ENCODE data around the gene NDEL1.

NDEL1 gene

DNA sequence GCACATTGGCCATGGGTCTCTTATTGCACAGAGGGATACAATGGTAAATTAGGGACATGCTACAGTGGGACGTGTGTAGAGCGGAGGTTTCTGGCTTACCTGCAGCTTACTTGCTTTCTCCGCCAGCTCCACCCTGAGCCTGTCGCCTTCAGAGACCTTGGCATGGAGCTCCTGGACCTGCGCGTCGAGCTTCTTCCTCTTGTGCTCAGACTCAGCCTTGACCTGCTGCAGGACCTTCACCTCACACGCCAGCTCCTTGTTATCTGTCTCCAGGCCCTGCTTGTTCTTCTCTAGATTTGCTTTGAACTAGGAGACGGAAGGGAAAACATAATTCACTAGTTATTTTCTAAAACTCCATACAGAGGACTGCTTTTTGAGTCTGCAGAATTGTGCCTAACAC lies 63.5 kb downstream of the NDEL1 start:
- no peak for DNase-seq (ENCODE audit: insufficient read length, low spot score)
- FAIRE-seq = no peak
- TF ChIP-seq, protein P1, sequence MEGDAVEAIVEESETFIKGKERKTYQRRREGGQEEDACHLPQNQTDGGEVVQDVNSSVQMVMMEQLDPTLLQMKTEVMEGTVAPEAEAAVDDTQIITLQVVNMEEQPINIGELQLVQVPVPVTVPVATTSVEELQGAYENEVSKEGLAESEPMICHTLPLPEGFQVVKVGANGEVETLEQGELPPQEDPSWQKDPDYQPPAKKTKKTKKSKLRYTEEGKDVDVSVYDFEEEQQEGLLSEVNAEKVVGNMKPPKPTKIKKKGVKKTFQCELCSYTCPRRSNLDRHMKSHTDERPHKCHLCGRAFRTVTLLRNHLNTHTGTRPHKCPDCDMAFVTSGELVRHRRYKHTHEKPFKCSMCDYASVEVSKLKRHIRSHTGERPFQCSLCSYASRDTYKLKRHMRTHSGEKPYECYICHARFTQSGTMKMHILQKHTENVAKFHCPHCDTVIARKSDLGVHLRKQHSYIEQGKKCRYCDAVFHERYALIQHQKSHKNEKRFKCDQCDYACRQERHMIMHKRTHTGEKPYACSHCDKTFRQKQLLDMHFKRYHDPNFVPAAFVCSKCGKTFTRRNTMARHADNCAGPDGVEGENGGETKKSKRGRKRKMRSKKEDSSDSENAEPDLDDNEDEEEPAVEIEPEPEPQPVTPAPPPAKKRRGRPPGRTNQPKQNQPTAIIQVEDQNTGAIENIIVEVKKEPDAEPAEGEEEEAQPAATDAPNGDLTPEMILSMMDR (IDR thresholded peaks at IDR 0.05; ENCODE audit: insufficient read depth, missing control alignments) = no peak

DNA sequence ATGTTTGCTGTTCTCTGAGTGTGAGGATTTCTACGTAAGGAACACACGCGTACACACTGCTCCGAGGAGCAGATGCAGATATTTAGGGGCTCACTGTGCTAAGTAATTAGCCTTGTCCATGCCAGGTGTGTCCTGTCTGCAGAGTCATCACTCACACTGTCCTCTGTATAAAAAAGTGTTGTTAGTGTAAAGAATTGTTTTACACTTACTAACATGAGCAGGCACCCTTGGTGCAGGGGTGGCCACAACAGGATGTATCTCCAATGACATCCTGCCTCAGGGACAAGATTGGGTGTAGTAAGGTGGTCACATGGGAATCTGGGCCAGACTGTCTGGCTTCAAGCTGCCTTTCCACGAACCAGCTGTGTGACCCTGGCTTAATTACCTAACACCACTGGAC lies 63.9 kb downstream of the NDEL1 start:
- TF ChIP-seq, protein P1 (IDR thresholded peaks at IDR 0.05; ENCODE audit: insufficient read depth, missing control alignments) = no peak
- FAIRE-seq (no peak), DNase-seq (ENCODE audit: insufficient read length, low spot score) (no peak)

DNA sequence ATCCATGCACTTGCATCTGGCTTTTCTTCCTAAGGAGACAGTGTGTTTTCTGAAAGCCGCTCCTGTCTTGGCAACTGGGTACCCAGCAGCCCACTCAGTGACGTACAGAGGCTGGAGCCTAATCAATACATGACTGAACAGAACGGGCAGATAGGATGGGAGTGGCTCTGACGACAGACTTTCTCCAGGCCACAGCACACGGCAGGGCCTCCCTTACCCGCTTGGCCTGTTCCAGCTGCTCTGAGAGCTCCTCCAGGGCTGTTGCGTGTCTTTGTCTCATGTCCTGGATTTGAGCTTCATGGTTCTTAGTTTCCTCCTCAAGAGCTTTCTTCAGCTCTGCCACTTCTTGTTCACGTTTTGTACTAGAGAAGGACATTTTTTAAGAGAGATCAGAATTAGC lies 64.9 kb downstream of the NDEL1 start:
- no peak for DNase-seq (ENCODE audit: insufficient read length, low spot score)
- FAIRE-seq = no peak
- TF ChIP-seq, protein P1 (IDR thresholded peaks at IDR 0.05; ENCODE audit: insufficient read depth, missing control alignments) = no peak

DNA sequence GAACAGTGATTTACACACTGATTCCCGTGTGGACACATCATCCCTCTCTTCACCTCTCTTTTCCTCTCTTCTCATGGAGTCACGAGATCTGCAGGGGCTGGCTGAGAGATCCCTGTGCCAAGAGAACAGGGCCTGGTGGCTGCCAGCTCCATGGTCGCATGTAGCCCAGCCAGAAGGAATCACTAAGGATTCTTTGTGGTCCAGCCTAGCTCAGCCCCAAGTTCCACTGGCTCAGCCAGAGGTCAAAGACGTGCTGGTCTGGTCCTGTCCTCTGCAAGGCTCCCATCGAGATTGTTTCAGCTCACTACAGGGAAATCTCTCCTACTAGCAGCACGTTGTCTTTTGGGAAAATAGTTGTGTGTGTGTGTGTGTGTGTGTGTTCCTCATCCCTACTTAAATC lies 66.4 kb downstream of the NDEL1 start:
- FAIRE-seq (no peak), DNase-seq (ENCODE audit: insufficient read length, low spot score) (no peak)
- TF ChIP-seq, protein P1 (IDR thresholded peaks at IDR 0.05; ENCODE audit: insufficient read depth, missing control alignments) = no peak

DNA sequence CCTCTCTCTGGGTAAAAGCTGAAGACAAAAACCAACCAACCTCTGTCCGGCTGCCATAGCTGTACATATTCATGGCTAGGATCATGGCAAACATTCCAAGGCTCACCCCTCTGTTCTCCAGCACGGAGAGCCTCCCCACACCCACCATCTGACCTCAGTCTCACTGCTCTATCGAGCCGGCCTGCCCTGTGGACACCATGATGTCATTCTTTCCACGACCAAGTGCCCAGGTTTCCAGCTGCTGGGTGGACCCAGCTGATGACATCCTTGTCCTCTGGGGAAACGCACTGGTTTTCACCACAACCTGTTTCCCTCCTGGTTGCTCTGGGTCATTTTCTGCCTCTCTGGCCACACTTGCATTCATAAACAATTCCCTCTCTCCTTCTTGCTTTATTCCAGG lies 67.7 kb downstream of the NDEL1 start:
- FAIRE-seq (no peak), DNase-seq (ENCODE audit: insufficient read length, low spot score) (no peak)
- TF ChIP-seq, protein P1 (IDR thresholded peaks at IDR 0.05; ENCODE audit: insufficient read depth, missing control alignments) = no peak

DNA sequence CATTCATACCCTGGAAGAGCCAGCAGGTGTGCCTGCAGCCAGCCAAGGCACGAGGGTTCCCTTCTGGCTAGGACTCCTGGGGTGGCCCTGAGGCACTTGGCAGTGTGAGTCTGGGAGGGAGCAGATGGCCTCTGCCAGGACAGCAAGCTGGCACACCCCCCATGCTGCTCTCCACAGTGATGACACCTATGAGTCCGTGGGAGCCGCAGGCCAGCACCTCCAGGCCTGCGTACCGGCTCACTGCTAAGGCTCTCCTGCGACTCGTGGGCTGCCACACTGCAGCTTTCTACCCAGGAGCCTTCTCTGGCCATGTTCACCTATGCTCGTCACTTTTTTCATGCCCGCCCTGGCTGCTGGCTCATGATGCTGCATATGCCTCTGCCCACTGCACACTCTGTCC lies 68.1 kb downstream of the NDEL1 start:
- no peak for FAIRE-seq
- no peak for DNase-seq (ENCODE audit: insufficient read length, low spot score)
- TF ChIP-seq, protein P1 (IDR thresholded peaks at IDR 0.05; ENCODE audit: insufficient read depth, missing control alignments) = no peak

DNA sequence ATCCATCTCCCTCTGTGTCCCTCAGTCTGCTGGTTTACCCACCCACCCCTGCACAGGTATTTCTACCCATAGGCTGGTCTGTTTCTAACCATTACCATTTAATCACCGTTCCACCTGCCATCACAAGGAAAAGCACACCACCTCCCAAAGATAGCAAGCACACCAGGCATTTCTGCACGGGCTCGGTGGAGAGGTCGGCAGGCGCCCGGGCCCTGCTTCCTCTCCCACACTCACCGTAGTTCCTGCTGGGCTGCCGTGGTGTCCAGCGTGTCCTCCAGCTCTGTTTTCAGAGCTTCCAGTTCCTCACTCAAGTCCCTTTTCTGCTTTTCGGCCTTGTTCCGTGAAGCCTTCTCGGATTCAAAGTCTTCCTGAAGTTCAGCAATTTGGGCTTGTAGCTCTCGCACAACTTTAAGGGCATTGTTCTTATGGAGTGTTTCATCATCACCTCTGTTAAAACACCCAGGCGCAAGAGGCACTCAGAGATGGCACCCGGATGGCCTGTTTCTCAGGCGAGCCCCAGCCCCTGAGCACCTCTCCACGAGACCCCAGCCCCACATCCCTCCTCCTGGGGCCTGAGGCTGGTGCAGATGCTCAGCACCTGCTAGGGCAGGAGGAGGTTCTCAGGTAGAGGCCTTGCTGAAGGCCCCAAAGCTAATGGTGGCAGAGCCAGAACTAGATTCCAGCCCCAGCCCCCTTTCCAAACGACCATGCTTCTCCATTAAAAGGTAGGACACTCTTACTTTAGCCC lies 69.0 kb downstream of the NDEL1 start:
- FAIRE-seq (no peak), DNase-seq (ENCODE audit: insufficient read length, low spot score) (no peak)
- TF ChIP-seq, protein P1 (IDR thresholded peaks at IDR 0.05; ENCODE audit: insufficient read depth, missing control alignments) = no peak
